Measurements from ENCODE around the gene ZNF316.

Gene ZNF316

GRCh38 chr7:6606866-6607583 is 30.1 kb upstream of the ZNF316 start:
- Histone ChIP-seq H4K8ac (ENCODE audit: low read depth, low read length) (no peak overlapping the region), H3K4me3 (ENCODE audit: low read length in 2 of 2) (no peak overlapping the region), H2BK15ac (ENCODE audit: low read length) (no peak overlapping the region), H2BK5ac (ENCODE audit: low read length) (no peak overlapping the region), H2AFZ (ENCODE audit: low read length) (no peak overlapping the region), H2BK12ac (ENCODE audit: low read length) (no peak overlapping the region), H3K36me3 (replicated peaks in 1 of 2; ENCODE audit: control insufficient read depth in 2 of 2, insufficient read depth in 2 of 2, low read length in 2 of 2) (peaks cover 14 to 62% of the 10 kb centered on the region in 2 donors), H3K9me3 (replicated peaks in 1 of 2; ENCODE audit: control insufficient read depth in 2 of 2, insufficient read depth in 1 of 2, low read depth in 1 of 2, low read length in 2 of 2) (no peaks in the 10 kb centered on the region), H4K91ac (ENCODE audit: low read depth, low read length, poor library complexity) (no peak overlapping the region), H3K23ac (ENCODE audit: low read depth, low read length, poor library complexity) (no peak overlapping the region), H3K4ac (ENCODE audit: low read length) (no peak overlapping the region), H3K9ac (ENCODE audit: low read depth, low read length, poor library complexity) (no peak overlapping the region), H3K27me3 (ENCODE audit: control insufficient read depth in 3 of 3, insufficient read depth in 3 of 3, low read depth in 1 of 3, low read length in 3 of 3) (no peaks in the 10 kb centered on the region), H3K14ac (ENCODE audit: low read length) (no peak overlapping the region), H3K27ac (replicated peaks; ENCODE audit: low read length) (no peak overlapping the region), H3K18ac (ENCODE audit: low read length) (no peak overlapping the region), H2BK120ac (ENCODE audit: low read depth, low read length) (no peak overlapping the region), H3K4me1 (ENCODE audit: control insufficient read depth in 2 of 2, insufficient read depth in 1 of 2, low read depth in 1 of 2, low read length in 2 of 2) (no peaks in the 10 kb centered on the region), H3K4me2 (ENCODE audit: insufficient read depth, low read length, poor library complexity, severe bottlenecking) (no peak overlapping the region), H3K79me1 (ENCODE audit: low read depth, low read length) (no peaks in the 10 kb centered on the region), H2AK5ac (ENCODE audit: low read depth, low read length) (no peak overlapping the region)
- WGBS, 2 donors (ENCODE audit: extremely low coverage in 2 of 2, insufficient read length in 2 of 2, insufficient replicate concordance in 1 of 2) = no CpG with 5 or more reads among the region's 36 CpGs
- DNase-seq (ENCODE audit: low spot score) = no peak

- Histone ChIP-seq H3K18ac (ENCODE audit: low read length) (no peak overlapping the region), H3K4me1 (ENCODE audit: control insufficient read depth in 2 of 2, insufficient read depth in 1 of 2, low read depth in 1 of 2, low read length in 2 of 2) (no peaks in the 10 kb centered on the region), H2AFZ (ENCODE audit: low read length) (no peak overlapping the region), H3K4ac (ENCODE audit: low read length) (no peak overlapping the region), H4K91ac (ENCODE audit: low read depth, low read length, poor library complexity) (no peak overlapping the region), H3K4me2 (ENCODE audit: insufficient read depth, low read length, poor library complexity, severe bottlenecking) (no peak overlapping the region), H3K9me3 (replicated peaks in 1 of 2; ENCODE audit: control insufficient read depth in 2 of 2, insufficient read depth in 1 of 2, low read depth in 1 of 2, low read length in 2 of 2) (no peaks in the 10 kb centered on the region), H3K4me3 (ENCODE audit: low read length in 2 of 2) (no peak overlapping the region), H2BK120ac (ENCODE audit: low read depth, low read length) (no peak overlapping the region), H2BK15ac (ENCODE audit: low read length) (no peak overlapping the region), H3K36me3 (replicated peaks in 1 of 2; ENCODE audit: control insufficient read depth in 2 of 2, insufficient read depth in 2 of 2, low read length in 2 of 2) (peaks cover 11 to 56% of the 10 kb centered on the region in 2 donors), H3K27ac (replicated peaks; ENCODE audit: low read length) (no peak overlapping the region), H3K27me3 (ENCODE audit: control insufficient read depth in 3 of 3, insufficient read depth in 3 of 3, low read depth in 1 of 3, low read length in 3 of 3) (no peaks in the 10 kb centered on the region), H2BK12ac (ENCODE audit: low read length) (no peak overlapping the region), H2AK5ac (ENCODE audit: low read depth, low read length) (no peak overlapping the region), H2BK5ac (ENCODE audit: low read length) (no peak overlapping the region), H3K79me1 (ENCODE audit: low read depth, low read length) (no peaks in the 10 kb centered on the region), H4K8ac (ENCODE audit: low read depth, low read length) (no peak overlapping the region), H3K23ac (ENCODE audit: low read depth, low read length, poor library complexity) (no peak overlapping the region), H3K9ac (ENCODE audit: low read depth, low read length, poor library complexity) (no peak overlapping the region), H3K14ac (ENCODE audit: low read length) (no peak overlapping the region)
- DNase-seq (ENCODE audit: low spot score) = no peak
- no CpG with 5 or more reads among the region's 38 CpGs for WGBS, 2 donors (ENCODE audit: extremely low coverage in 2 of 2, insufficient read length in 2 of 2, insufficient replicate concordance in 1 of 2)
These were observed 29.5 kb upstream of the ZNF316 start for GRCh38 chr7:6607651-6608051.

GRCh38 chr7:6608081-6608480 is 29.0 kb upstream of the ZNF316 start:
- Histone ChIP-seq H3K4me3 (ENCODE audit: low read length in 2 of 2) (peak overlapping the region in 1 of 2 donors; percentile 62), H2BK15ac (ENCODE audit: low read length) (no peak overlapping the region), H3K36me3 (replicated peaks in 1 of 2; ENCODE audit: control insufficient read depth in 2 of 2, insufficient read depth in 2 of 2, low read length in 2 of 2) (peaks cover 9 to 52% of the 10 kb centered on the region in 2 donors), H3K18ac (ENCODE audit: low read length) (no peak overlapping the region), H2BK120ac (ENCODE audit: low read depth, low read length) (no peak overlapping the region), H2AFZ (ENCODE audit: low read length) (no peak overlapping the region), H3K27me3 (ENCODE audit: control insufficient read depth in 3 of 3, insufficient read depth in 3 of 3, low read depth in 1 of 3, low read length in 3 of 3) (no peaks in the 10 kb centered on the region), H4K91ac (ENCODE audit: low read depth, low read length, poor library complexity) (no peak overlapping the region), H3K79me1 (ENCODE audit: low read depth, low read length) (no peaks in the 10 kb centered on the region), H4K8ac (ENCODE audit: low read depth, low read length) (no peak overlapping the region), H2BK5ac (ENCODE audit: low read length) (no peak overlapping the region), H3K9ac (ENCODE audit: low read depth, low read length, poor library complexity) (no peak overlapping the region), H3K27ac (replicated peaks; ENCODE audit: low read length) (no peak overlapping the region), H2AK5ac (ENCODE audit: low read depth, low read length) (no peak overlapping the region), H3K4me1 (ENCODE audit: control insufficient read depth in 2 of 2, insufficient read depth in 1 of 2, low read depth in 1 of 2, low read length in 2 of 2) (no peaks in the 10 kb centered on the region), H3K4ac (ENCODE audit: low read length) (no peak overlapping the region), H3K23ac (ENCODE audit: low read depth, low read length, poor library complexity) (no peak overlapping the region), H3K9me3 (replicated peaks in 1 of 2; ENCODE audit: control insufficient read depth in 2 of 2, insufficient read depth in 1 of 2, low read depth in 1 of 2, low read length in 2 of 2) (no peaks in the 10 kb centered on the region), H3K4me2 (ENCODE audit: insufficient read depth, low read length, poor library complexity, severe bottlenecking) (no peak overlapping the region), H2BK12ac (ENCODE audit: low read length) (no peak overlapping the region), H3K14ac (ENCODE audit: low read length) (no peak overlapping the region)
- DNase-seq (ENCODE audit: low spot score) = no peak
- no CpG with 5 or more reads among the region's 27 CpGs for WGBS, 2 donors (ENCODE audit: extremely low coverage in 2 of 2, insufficient read length in 2 of 2, insufficient replicate concordance in 1 of 2)

- no peak overlapping the region for H4K8ac ChIP-seq (ENCODE audit: low read depth, low read length)
- no peak overlapping the region for H2BK15ac ChIP-seq (ENCODE audit: low read length)
- H3K27ac ChIP-seq (replicated peaks; ENCODE audit: low read length) = no peak overlapping the region
- H3K4ac ChIP-seq (ENCODE audit: low read length) = no peak overlapping the region
- H2BK5ac ChIP-seq (ENCODE audit: low read length) = no peak overlapping the region
- no peak overlapping the region for H2BK12ac ChIP-seq (ENCODE audit: low read length)
- no peak overlapping the region for H4K91ac ChIP-seq (ENCODE audit: low read depth, low read length, poor library complexity)
- no peak overlapping the region for H2AFZ ChIP-seq (ENCODE audit: low read length)
- H3K9me3 ChIP-seq (replicated peaks in 1 of 2; ENCODE audit: control insufficient read depth in 2 of 2, insufficient read depth in 1 of 2, low read depth in 1 of 2, low read length in 2 of 2) = no peaks in the 10 kb centered on the region
- no peaks in the 10 kb centered on the region for H3K79me1 ChIP-seq (ENCODE audit: low read depth, low read length)
- H3K23ac ChIP-seq (ENCODE audit: low read depth, low read length, poor library complexity) = no peak overlapping the region
- H3K4me2 ChIP-seq (ENCODE audit: insufficient read depth, low read length, poor library complexity, severe bottlenecking) = no peak overlapping the region
- H3K9ac ChIP-seq (ENCODE audit: low read depth, low read length, poor library complexity) = no peak overlapping the region
- no peak overlapping the region for H2BK120ac ChIP-seq (ENCODE audit: low read depth, low read length)
- H2AK5ac ChIP-seq (ENCODE audit: low read depth, low read length) = no peak overlapping the region
- no peak overlapping the region for H3K14ac ChIP-seq (ENCODE audit: low read length)
- H3K18ac ChIP-seq (ENCODE audit: low read length) = no peak overlapping the region
- DNase-seq (ENCODE audit: low spot score) = no peak
- no peak overlapping the region for H3K4me3 ChIP-seq (ENCODE audit: low read length in 2 of 2)
- H3K27me3 ChIP-seq (ENCODE audit: control insufficient read depth in 3 of 3, insufficient read depth in 3 of 3, low read depth in 1 of 3, low read length in 3 of 3) = no peaks in the 10 kb centered on the region
- no CpG with 5 or more reads among the region's 12 CpGs for WGBS, 2 donors (ENCODE audit: extremely low coverage in 2 of 2, insufficient read length in 2 of 2, insufficient replicate concordance in 1 of 2)
- peaks cover 9 to 45% of the 10 kb centered on the region in 2 donors for H3K36me3 ChIP-seq (replicated peaks in 1 of 2; ENCODE audit: control insufficient read depth in 2 of 2, insufficient read depth in 2 of 2, low read length in 2 of 2)
- no peaks in the 10 kb centered on the region for H3K4me1 ChIP-seq (ENCODE audit: control insufficient read depth in 2 of 2, insufficient read depth in 1 of 2, low read depth in 1 of 2, low read length in 2 of 2)
These were observed 28.3 kb upstream of the ZNF316 start for GRCh38 chr7:6608794-6609193.

Measured in neuronal stem cell (in vitro differentiated cells).